ENCODE data around the gene ZNF831. TPM values are rescaled to one million over a fixed set of nuclear protein-coding genes. Genes with fewer than 3 reads are reported as not detected.

ZNF831 gene
- total and polyA plus RNA-seq, 9 donors, result 0.05 to 0.36 (median 0.15) TPM; not detected in 1

GRCh38 chr20:59145924-59146779 is 17.5 kb upstream of the ZNF831 start:
- 32 to 43% (median 37%) methylated on average over 23 of the region's 23 CpGs for WGBS, 3 donors
- intact Hi-C loops (cut with DNase I), result no loop called here

GRCh38 chr20:59146780-59147565 is 16.6 kb upstream of the ZNF831 start:
- TF ChIP-seq, protein P1, sequence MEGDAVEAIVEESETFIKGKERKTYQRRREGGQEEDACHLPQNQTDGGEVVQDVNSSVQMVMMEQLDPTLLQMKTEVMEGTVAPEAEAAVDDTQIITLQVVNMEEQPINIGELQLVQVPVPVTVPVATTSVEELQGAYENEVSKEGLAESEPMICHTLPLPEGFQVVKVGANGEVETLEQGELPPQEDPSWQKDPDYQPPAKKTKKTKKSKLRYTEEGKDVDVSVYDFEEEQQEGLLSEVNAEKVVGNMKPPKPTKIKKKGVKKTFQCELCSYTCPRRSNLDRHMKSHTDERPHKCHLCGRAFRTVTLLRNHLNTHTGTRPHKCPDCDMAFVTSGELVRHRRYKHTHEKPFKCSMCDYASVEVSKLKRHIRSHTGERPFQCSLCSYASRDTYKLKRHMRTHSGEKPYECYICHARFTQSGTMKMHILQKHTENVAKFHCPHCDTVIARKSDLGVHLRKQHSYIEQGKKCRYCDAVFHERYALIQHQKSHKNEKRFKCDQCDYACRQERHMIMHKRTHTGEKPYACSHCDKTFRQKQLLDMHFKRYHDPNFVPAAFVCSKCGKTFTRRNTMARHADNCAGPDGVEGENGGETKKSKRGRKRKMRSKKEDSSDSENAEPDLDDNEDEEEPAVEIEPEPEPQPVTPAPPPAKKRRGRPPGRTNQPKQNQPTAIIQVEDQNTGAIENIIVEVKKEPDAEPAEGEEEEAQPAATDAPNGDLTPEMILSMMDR (IDR thresholded peaks at IDR 0.05), result no peak
- TF ChIP-seq EP300 (IDR thresholded peaks at IDR 0.05) (no peak), POLR2A (IDR thresholded peaks at IDR 0.05) (no peak)
- no peaks in the 10 kb centered on the region for H3K9me3 ChIP-seq
- H3K27ac ChIP-seq, result no peak overlapping the region
- H3K4me3 ChIP-seq, result no peak overlapping the region
- intact Hi-C loops (cut with DNase I), result no loop called here
- H3K36me3 ChIP-seq, result no peaks in the 10 kb centered on the region
- WGBS, 3 donors, result 52 to 57% (median 54%) methylated on average over 8 of the region's 8 CpGs
- no peak for DNase-seq
- no peaks in the 10 kb centered on the region for H3K4me1 ChIP-seq (ENCODE audit: insufficient read depth)
- H3K27me3 ChIP-seq, result no peaks in the 10 kb centered on the region

More at GRCh38 chr20:59145924-59146779, 17.5 kb upstream of the ZNF831 start:
- Histone ChIP-seq H3K36me3 (no peaks in the 10 kb centered on the region), H3K27me3 (no peaks in the 10 kb centered on the region), H3K4me3 (no peak overlapping the region), H3K27ac (no peak overlapping the region), H3K4me1 (ENCODE audit: insufficient read depth) (no peaks in the 10 kb centered on the region), H3K9me3 (no peaks in the 10 kb centered on the region)
- TF ChIP-seq, protein P1 (IDR thresholded peaks at IDR 0.05), result no peak
- no peak for TF ChIP-seq EP300 (IDR thresholded peaks at IDR 0.05)
- no peak for TF ChIP-seq POLR2A (IDR thresholded peaks at IDR 0.05)
- DNase-seq, result no peak

GRCh38 chr20:59147586-59147985 is 16.0 kb upstream of the ZNF831 start:
- H3K4me3 ChIP-seq, result no peak overlapping the region
- no peak overlapping the region for H3K27ac ChIP-seq
- no peak for DNase-seq
- H3K27me3 ChIP-seq, result no peaks in the 10 kb centered on the region
- TF ChIP-seq, protein P1 (IDR thresholded peaks at IDR 0.05), result no peak
- no peaks in the 10 kb centered on the region for H3K4me1 ChIP-seq (ENCODE audit: insufficient read depth)
- H3K9me3 ChIP-seq, result no peaks in the 10 kb centered on the region
- 83 to 91% (median 88%) methylated on average over 3 of the region's 3 CpGs for WGBS, 3 donors
- no peaks in the 10 kb centered on the region for H3K36me3 ChIP-seq
- intact Hi-C loops (cut with DNase I), result no loop called here

- Histone ChIP-seq H3K36me3 (no peaks in the 10 kb centered on the region), H3K4me1 (ENCODE audit: insufficient read depth) (no peaks in the 10 kb centered on the region), H3K9me3 (no peaks in the 10 kb centered on the region), H3K27me3 (no peaks in the 10 kb centered on the region), H3K4me3 (no peak overlapping the region), H3K27ac (no peak overlapping the region)
- intact Hi-C loops (cut with DNase I), result no loop called here
- WGBS, 3 donors, result 76 to 81% (median 78%) methylated on average over 9 of the region's 9 CpGs
- DNase-seq, result no peak
- TF ChIP-seq EP300 (IDR thresholded peaks at IDR 0.05) (no peak), POLR2A (IDR thresholded peaks at IDR 0.05) (no peak)
- TF ChIP-seq, protein P1 (IDR thresholded peaks at IDR 0.05), result no peak
Observed at GRCh38 chr20:59148701-59149493, 14.7 kb upstream of the ZNF831 start.

Measured in ovary (tissue), 9 donors.